Neural progenitor cell (in vitro differentiated cells): ENCODE data around the gene ZMAT1. TPM values are rescaled to one million over a fixed set of nuclear protein-coding genes. Genes with fewer than 3 reads are reported as not detected.

Experiments
- DNase-seq: peaks from one replicate; pipeline ENCODE4 v3.0.0-alpha.2; 2016; ENCODE audit warnings: low spot score
- H2AFZ ChIP-seq: fragments of 200-600 bp; sonication (generic); replicated peaks from 2 replicates; pipeline ENCODE4 v1.6.1; 2016; ENCODE audit warnings: antibody characterized with exemption
- H3F3A ChIP-seq: fragments of 200-600 bp; sonication (generic); 2 replicates; pipeline ENCODE4 v1.6.1; 2016; ENCODE audit warnings: antibody characterized with exemption, low read depth
- H3K27ac ChIP-seq: fragments of 200-600 bp; sonication (generic); 2 replicates; pipeline ENCODE4 v1.5.1; 2016; ENCODE audit warnings: mild to moderate bottlenecking
- H3K27me3 ChIP-seq: fragments of 200-600 bp; sonication (generic); 2 replicates; pipeline ENCODE4 v1.6.1; 2016; ENCODE audit warnings: mild to moderate bottlenecking, moderate library complexity
- H3K36me3 ChIP-seq: fragments of 200-600 bp; sonication (generic); 2 replicates; pipeline ENCODE4 v1.5.1; 2016
- H3K4me1 ChIP-seq: fragments of 200-600 bp; sonication (generic); 2 replicates; pipeline ENCODE4 v1.6.1; 2016; ENCODE audit warnings: mixed run types
- H3K4me2 ChIP-seq: fragments of 200-600 bp; sonication (generic); 2 replicates; pipeline ENCODE4 v1.6.1; 2016
- H3K4me3 ChIP-seq: fragments of 200-600 bp; sonication (generic); 2 replicates; pipeline ENCODE4 v1.5.1; 2016
- H3K79me2 ChIP-seq: fragments of 200-600 bp; sonication (generic); 2 replicates; pipeline ENCODE4 v1.6.1; 2016; ENCODE audit warnings: low read depth
- H3K9ac ChIP-seq: fragments of 200-600 bp; sonication (generic); 2 replicates; pipeline ENCODE4 v1.6.1; 2016
- H3K9me3 ChIP-seq: fragments of 200-600 bp; sonication (generic); 2 replicates; pipeline ENCODE4 v1.5.1; 2016; ENCODE audit warnings: low read depth
- H4K20me1 ChIP-seq: fragments of 200-600 bp; sonication (generic); 2 replicates; pipeline ENCODE4 v1.6.1; 2016; ENCODE audit warnings: low read depth
- H3K27ac Mint-ChIP-seq: 3 replicates; pipeline ENCODE4 v1.8.0; 2021; ENCODE audit warnings: mixed read lengths
- H3K27me3 Mint-ChIP-seq: 2 replicates; pipeline ENCODE4 v1.8.0; 2022; ENCODE audit warnings: low read depth, mild to moderate bottlenecking, inconsistent platforms, moderate library complexity, mixed read lengths; ENCODE audit not compliant: insufficient read depth
- H3K36me3 Mint-ChIP-seq: 3 replicates; pipeline ENCODE4 v1.8.0; 2021; ENCODE audit warnings: mixed read lengths
- H3K4me1 Mint-ChIP-seq: 3 replicates; pipeline ENCODE4 v1.8.0; 2021; ENCODE audit warnings: mixed read lengths
- H3K4me3 Mint-ChIP-seq: 3 replicates; pipeline ENCODE4 v1.8.0; 2021; ENCODE audit warnings: mild to moderate bottlenecking, moderate library complexity, mixed read lengths
- H3K9me3 Mint-ChIP-seq: 3 replicates; pipeline ENCODE4 v1.8.0; 2020; ENCODE audit warnings: mixed read lengths
- EZH2 ChIP-seq: fragments of 200-600 bp; sonication (generic); IDR thresholded peaks from 2 replicates; pipeline ENCODE4 v1.6.1; 2017; ENCODE audit warnings: antibody characterized with exemption, mild to moderate bottlenecking, moderate library complexity
- EZH2phosphoT487 ChIP-seq: fragments of 200-600 bp; sonication (generic); IDR thresholded peaks from 2 replicates; pipeline ENCODE4 v1.6.1; 2017; ENCODE audit warnings: antibody characterized with exemption
- small RNA-seq: library from RNA; depleted of rRNA; stranded (forward); fragments of <200 nt; gene quantifications from one replicate; pipeline ENCODE3, GENCODE V24; 2015
- total RNA-seq: library from RNA; depleted of rRNA; stranded (reverse); fragments of >200 nt; gene quantifications from 2 replicates; pipeline ENCODE4 v1.2.3, GENCODE V29; 2015; ENCODE audit warnings: low replicate concordance
- TF ChIP-seq, protein P1 (sequence below): fragments of 200-600 bp; sonication (generic); IDR thresholded peaks from 2 replicates; pipeline ENCODE4 v1.5.1; 2017; ENCODE audit warnings: antibody characterized with exemption, mild to moderate bottlenecking

The ZMAT1 gene
- total RNA-seq, 1 donor from 2014 or later: 5.7 TPM

DNA sequence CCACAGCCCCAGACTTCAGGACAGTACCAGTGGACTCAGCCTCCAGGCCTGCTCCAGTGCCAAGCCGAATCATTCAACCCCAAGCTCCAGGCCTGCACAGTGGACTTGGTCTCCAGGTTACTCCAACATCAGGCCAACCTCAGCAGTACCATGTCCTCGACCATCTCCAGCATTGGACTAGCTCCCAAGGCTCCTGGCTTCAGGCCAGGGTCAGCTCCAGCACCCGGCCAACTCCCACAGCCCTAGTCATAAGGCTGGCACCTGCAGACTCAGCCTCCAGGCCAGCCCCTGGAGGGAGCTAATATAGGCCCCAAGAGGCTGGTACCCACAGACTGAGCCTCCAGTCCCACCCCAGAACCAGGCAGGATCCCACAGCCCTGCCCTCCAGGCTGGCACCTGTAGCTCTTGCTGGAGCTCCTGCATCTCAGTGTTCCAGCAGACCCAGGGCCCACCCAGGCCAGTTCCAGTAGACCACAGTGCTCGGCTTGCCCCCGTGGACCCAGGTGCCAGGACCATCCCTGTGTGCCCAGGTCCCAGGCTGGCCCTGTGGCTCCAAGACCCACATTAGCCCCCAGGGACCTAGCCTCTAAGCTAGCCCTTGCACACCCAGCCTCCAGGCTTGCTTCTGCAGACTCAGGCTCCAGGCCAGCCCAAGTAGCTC is 25.6 kb downstream of the ZMAT1 start:
- Mint-ChIP-seq H3K27me3 (peaks cover 2% of the 10 kb centered on the region), H3K4me1 (no peaks in the 10 kb centered on the region), H3K4me3 (no peak overlapping the region), H3K36me3 (no peaks in the 10 kb centered on the region), H3K9me3 (peaks cover 29% of the 10 kb centered on the region), H3K27ac (no peak overlapping the region)
- Histone ChIP-seq H3K4me1 (no peaks in the 10 kb centered on the region), H4K20me1 (no peaks in the 10 kb centered on the region), H3K9ac (no peak overlapping the region), H3K4me3 (no peak overlapping the region), H2AFZ (no peak overlapping the region), H3K9me3 (peaks cover 13% of the 10 kb centered on the region), H3K27ac (no peak overlapping the region), H3K4me2 (no peak overlapping the region), H3K27me3 (no peaks in the 10 kb centered on the region), H3F3A (no peaks in the 10 kb centered on the region), H3K36me3 (no peaks in the 10 kb centered on the region), H3K79me2 (no peaks in the 10 kb centered on the region)
- no peak for DNase-seq
- TF ChIP-seq EZH2 (no peak), EZH2phosphoT487 (no peak)
- TF ChIP-seq, protein P1, sequence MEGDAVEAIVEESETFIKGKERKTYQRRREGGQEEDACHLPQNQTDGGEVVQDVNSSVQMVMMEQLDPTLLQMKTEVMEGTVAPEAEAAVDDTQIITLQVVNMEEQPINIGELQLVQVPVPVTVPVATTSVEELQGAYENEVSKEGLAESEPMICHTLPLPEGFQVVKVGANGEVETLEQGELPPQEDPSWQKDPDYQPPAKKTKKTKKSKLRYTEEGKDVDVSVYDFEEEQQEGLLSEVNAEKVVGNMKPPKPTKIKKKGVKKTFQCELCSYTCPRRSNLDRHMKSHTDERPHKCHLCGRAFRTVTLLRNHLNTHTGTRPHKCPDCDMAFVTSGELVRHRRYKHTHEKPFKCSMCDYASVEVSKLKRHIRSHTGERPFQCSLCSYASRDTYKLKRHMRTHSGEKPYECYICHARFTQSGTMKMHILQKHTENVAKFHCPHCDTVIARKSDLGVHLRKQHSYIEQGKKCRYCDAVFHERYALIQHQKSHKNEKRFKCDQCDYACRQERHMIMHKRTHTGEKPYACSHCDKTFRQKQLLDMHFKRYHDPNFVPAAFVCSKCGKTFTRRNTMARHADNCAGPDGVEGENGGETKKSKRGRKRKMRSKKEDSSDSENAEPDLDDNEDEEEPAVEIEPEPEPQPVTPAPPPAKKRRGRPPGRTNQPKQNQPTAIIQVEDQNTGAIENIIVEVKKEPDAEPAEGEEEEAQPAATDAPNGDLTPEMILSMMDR: no peak

DNA sequence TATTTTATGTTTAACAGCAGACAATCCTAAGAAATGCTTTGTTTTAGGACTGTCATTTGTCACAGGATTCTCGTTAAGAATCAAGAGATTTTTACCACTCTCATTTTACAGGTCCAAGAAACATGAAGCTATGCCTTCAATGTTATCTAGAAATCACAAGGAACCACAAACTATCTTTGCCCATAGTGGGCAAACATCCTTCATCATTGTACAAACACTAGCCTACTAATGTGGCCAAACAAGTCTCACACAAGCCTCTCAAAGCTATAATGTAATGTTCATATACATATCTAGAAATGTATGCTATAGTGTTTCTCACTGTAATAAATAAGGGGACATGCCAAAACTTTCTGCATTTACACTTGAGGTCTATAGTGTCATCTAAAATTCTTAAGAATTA is 26.8 kb downstream of the ZMAT1 start:
- Histone ChIP-seq H3F3A (no peaks in the 10 kb centered on the region), H4K20me1 (no peaks in the 10 kb centered on the region), H3K4me3 (no peak overlapping the region), H3K4me1 (no peaks in the 10 kb centered on the region), H3K4me2 (no peak overlapping the region), H3K9me3 (peaks cover 4% of the 10 kb centered on the region), H3K9ac (no peak overlapping the region), H3K27ac (no peak overlapping the region), H2AFZ (no peak overlapping the region), H3K79me2 (no peaks in the 10 kb centered on the region), H3K27me3 (no peaks in the 10 kb centered on the region), H3K36me3 (no peaks in the 10 kb centered on the region)
- H3K27me3 Mint-ChIP-seq: peaks cover 2% of the 10 kb centered on the region
- H3K9me3 Mint-ChIP-seq: peaks cover 17% of the 10 kb centered on the region
- no peak overlapping the region for H3K4me3 Mint-ChIP-seq
- no peak for DNase-seq
- H3K4me1 Mint-ChIP-seq: no peaks in the 10 kb centered on the region
- H3K36me3 Mint-ChIP-seq: no peaks in the 10 kb centered on the region
- TF ChIP-seq, protein P1: no peak
- TF ChIP-seq EZH2: no peak
- no peak for TF ChIP-seq EZH2phosphoT487
- no peak overlapping the region for H3K27ac Mint-ChIP-seq

Small RNA genes lying within 50 kb of the gene (small RNA-seq; reads per million reads assigned to genes)
- not detected for gene RNU6-345P

Other genes starting within 250 kb of the ZMAT1 start
- 12.9 and 19.8 TPM in 2 replicates for gene TCEAL2, start 193.7 kb upstream of the ZMAT1 start, total RNA-seq
- not detected in 2 replicates for gene TCEAL6, start 210.5 kb upstream of the ZMAT1 start, total RNA-seq
- gene BEX5, start 223.9 kb upstream of the ZMAT1 start, total RNA-seq: 1.6 and 3.8 TPM in 2 replicates